GM12873 (cell line): ENCODE data around the gene LMF1.

Source experiments
- TF ChIP-seq, protein P1 (sequence below): IDR thresholded peaks from 2 replicates; pipeline ENCODE4 v1.5.1; 2012; ENCODE audit warnings: low read depth, mild to moderate bottlenecking, moderate library complexity, low read length, control low read depth; ENCODE audit not compliant: insufficient read depth; ENCODE audit errors: missing control alignments

Gene LMF1

DNA sequence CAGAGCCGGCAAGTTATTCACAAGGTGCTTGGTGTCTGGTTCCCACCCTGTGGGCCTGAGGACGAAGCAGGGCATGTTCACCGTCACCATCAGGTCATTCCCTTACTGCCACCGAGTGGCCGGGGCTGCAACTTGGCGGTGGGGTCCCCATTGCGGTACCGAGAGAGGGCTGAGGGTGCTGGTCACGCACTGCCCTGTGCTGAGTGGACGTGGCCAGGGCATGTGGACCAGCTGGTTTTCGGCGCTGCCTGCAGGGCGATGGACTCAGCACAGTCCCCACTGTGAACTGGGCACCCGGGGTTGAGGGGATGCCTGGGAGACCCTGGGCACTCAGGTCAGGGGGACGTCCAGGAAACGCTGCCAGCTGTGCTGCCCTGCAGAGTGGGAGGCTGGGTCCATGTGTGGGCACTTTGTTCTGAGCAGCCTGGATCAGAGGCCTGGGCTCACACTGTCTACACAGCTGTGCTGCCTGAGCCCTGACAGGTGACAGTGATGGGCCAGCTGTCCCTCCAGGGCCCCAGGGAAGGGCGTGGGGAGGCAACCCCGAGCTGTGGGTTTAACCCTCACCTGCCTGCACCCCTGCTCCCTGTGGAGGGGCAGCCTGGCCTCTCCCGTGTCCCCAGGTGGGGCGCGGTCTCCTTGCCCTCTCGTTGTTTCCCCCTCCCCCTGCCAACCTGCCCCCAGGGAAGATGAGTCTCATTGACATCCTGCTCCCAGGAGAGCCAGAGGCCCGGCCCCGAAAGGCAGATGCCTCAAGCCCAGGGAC is 131.0 kb downstream of the LMF1 start:
- TF ChIP-seq, protein P1, sequence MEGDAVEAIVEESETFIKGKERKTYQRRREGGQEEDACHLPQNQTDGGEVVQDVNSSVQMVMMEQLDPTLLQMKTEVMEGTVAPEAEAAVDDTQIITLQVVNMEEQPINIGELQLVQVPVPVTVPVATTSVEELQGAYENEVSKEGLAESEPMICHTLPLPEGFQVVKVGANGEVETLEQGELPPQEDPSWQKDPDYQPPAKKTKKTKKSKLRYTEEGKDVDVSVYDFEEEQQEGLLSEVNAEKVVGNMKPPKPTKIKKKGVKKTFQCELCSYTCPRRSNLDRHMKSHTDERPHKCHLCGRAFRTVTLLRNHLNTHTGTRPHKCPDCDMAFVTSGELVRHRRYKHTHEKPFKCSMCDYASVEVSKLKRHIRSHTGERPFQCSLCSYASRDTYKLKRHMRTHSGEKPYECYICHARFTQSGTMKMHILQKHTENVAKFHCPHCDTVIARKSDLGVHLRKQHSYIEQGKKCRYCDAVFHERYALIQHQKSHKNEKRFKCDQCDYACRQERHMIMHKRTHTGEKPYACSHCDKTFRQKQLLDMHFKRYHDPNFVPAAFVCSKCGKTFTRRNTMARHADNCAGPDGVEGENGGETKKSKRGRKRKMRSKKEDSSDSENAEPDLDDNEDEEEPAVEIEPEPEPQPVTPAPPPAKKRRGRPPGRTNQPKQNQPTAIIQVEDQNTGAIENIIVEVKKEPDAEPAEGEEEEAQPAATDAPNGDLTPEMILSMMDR = no peak

DNA sequence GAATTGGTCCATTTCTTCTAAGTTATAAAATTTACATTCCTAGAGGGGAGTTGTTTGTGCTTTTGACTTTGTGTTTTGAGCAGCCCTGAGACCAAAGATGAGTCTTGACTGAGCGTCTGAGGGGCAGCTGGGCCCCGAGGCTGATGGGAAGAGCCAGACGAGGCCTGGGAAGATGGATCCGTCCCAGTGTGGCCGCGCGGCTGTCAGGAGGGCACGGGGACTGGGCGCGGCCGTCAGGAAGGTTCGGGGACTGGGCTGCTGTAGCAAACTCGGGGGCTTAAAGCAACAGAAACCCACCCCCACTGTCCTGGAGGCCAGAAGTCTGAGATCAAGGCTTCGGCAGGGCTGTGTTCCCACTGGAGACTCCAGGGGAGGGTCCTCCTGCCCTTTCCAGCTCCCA is 132.0 kb downstream of the LMF1 start:
- TF ChIP-seq, protein P1 = no peak

DNA sequence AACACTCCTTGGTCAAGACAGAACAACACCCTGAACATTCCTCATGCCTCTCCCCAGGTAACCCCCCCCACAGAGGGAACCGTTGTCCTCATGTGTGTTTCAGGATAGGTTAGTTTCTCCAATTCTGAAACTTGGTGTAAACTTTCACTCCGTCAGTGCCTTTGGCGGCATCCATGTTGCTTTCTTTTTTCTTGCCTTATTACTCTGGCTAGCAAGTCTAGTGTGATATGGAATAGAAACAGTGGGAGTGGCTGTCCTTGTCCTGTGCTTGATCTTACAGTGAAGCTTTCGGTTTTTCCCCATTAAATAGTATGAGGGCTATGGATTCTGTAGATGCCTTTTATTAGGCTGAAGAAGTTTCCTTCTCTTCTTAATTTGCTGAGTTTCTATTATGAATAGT is 134.6 kb downstream of the LMF1 start:
- TF ChIP-seq, protein P1 = no peak

DNA sequence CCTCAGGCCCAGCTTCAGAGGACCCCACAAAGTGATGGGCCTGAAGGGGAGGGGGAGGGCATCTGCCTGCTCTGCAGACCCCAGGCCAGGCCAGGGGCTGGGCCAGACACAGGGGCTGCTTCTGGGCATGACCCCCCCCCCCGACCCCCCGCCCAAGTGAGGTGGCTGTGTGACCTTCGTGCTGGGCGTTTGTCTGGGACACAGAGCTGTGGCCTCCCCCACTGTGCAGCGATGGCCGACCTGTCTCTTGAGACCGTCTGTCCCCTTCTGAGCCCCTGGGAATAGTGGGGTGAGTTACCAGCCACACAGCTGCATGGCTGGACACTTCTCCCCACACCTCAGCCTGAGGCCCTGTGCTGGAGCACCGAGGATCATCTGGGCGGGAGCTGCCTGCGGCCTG is 135.4 kb downstream of the LMF1 start:
- TF ChIP-seq, protein P1 = no peak

DNA sequence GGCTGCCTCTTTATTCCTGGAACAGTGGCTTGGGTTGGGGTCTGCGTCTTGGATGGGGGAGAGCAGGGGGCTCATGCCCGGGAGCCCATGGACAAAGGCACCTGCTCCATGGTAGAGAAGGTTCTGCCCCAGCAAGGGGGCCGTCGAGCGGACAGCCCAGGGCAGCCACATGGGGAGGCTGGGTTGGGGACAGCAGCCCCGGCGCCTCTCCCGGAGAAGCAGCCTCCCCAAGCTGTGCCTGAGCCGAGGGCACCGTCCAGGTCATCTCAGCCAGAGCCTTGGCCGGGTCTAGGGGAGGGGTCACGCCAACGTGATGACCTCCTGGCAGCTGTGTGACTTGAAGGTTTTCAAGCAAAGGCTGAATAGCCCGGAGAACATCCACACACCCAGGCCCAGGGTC is 137.4 kb downstream of the LMF1 start:
- TF ChIP-seq, protein P1 = no peak

DNA sequence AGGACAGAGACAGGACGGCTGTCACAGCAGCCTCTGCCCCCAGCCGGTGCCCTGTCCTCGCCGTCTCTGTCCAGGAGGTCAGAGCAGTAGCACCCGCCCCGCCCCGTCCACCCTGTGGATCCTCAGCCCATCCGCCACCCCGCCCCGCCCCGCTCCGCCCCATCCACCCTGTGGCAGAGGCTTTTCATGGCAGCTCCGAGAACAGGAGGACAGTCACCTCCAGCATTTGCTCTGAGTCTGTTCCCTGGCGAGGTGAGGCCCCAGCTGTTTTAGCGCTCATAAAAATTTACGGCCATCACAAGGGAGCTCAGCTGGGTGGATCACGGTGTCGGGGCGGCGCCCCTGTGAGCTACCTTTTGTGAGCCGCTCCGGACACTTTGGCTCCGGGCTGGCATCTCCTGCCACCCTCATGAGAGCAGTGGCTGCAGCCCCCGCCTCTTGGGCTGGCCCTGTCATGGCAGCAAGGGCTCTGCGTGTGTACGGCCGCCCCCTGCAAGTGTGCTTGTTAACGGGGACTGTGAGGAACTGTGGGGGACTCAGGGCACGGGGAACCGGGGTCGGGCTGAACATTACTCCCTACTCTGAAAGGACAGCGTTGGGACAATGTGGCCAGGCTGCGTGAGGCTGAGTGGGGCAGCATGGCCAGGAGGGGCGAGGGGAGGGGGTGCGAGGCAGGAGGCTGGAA is 138.0 kb downstream of the LMF1 start:
- TF ChIP-seq, protein P1 = no peak

DNA sequence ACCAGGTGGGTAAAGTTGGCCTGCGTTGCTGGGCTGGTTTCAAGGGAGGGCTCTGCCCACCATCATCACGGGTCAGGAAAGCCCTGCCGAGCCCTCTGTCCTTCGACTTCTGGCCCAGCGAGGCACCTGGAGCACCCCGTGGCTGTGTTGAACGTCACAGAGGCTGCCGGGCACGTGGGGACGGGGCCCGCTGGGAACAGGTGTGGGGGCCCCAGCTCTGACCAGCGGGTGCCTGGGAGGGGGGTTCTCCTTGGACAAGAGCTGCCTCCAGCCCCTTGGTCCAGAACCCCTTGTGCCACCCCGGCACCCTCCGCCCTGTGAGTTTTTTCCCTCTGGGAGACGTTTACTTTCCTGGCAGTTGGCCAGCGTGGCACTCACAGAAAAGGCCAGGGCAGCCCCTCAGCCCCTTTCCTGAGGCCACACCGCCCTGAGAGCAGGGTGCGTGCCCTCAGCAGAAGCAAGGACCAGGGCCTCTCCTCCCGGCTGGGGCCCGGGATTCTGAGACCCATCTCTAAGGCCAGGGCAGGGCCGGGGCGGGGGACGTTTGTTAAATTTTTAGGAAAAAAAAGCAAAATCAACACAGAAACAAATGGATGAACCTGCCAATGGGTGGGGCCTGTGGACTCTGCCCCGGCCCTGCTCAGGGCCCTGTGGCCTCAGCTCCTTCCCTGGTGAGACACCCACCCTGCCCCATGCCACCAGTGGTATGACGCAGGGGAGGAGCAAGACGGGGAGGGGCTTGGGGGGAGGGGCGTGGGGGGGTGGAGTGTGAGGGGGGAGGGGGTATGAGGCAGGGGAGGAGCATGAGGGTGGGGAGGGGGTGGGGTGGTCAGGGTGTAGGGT is 139.0 kb downstream of the LMF1 start:
- TF ChIP-seq, protein P1 = no peak
